ENCODE results near the gene LENG8.
A peak's percentile ranks its signal among the peaks of the same experiment; 100 is the strongest.

The LENG8 gene

GRCh38 chr19:54448774-54449700 lies at the start of gene LENG8:
LENG8 (plus strand) TSS chr19:54449199; CDS start chr19:54451345, 2,146 bp downstream.
- no peak for TF ChIP-seq CTCF (conservative IDR thresholded peaks at IDR 0.05; ENCODE audit: low read depth, low read length)
- H3K4me3 ChIP-seq (ENCODE audit: low read depth, low read length) = peak within 1 kb of the TSS; percentile 94
- DNase-seq (ENCODE audit: low read depth) = peak; percentile 99

GRCh38 chr19:54400913-54401312 lies 48.1 kb upstream of the LENG8 start:
- H3K4me3 ChIP-seq (ENCODE audit: low read depth, low read length) = no peak overlapping the region
- DNase-seq (ENCODE audit: low read depth) = no peak
- no peak for TF ChIP-seq CTCF (conservative IDR thresholded peaks at IDR 0.05; ENCODE audit: low read depth, low read length)

- no peak overlapping the region for H3K4me3 ChIP-seq (ENCODE audit: low read depth, low read length)
- no peak for TF ChIP-seq CTCF (conservative IDR thresholded peaks at IDR 0.05; ENCODE audit: low read depth, low read length)
- no peak for DNase-seq (ENCODE audit: low read depth)
These were observed 45.9 kb upstream of the LENG8 start for GRCh38 chr19:54403054-54403453.

- DNase-seq (ENCODE audit: low read depth) = no peak
- no peak for TF ChIP-seq CTCF (conservative IDR thresholded peaks at IDR 0.05; ENCODE audit: low read depth, low read length)
- H3K4me3 ChIP-seq (ENCODE audit: low read depth, low read length) = no peak overlapping the region
These were observed 43.4 kb upstream of the LENG8 start for GRCh38 chr19:54405628-54406027.

GRCh38 chr19:54407780-54408179 lies 41.2 kb upstream of the LENG8 start:
- no peak for TF ChIP-seq CTCF (conservative IDR thresholded peaks at IDR 0.05; ENCODE audit: low read depth, low read length)
- DNase-seq (ENCODE audit: low read depth) = no peak
- no peak overlapping the region for H3K4me3 ChIP-seq (ENCODE audit: low read depth, low read length)

GRCh38 chr19:54408456-54409026 lies 40.5 kb upstream of the LENG8 start:
- no peak for DNase-seq (ENCODE audit: low read depth)
- no peak for TF ChIP-seq CTCF (conservative IDR thresholded peaks at IDR 0.05; ENCODE audit: low read depth, low read length)
- no peak overlapping the region for H3K4me3 ChIP-seq (ENCODE audit: low read depth, low read length)

Measured in choroid plexus epithelial cell (primary cell).